Kidney (tissue), 22 donors: Measurements from ENCODE around the gene PCDHGB1. TPM values are rescaled to one million over a fixed set of nuclear protein-coding genes. Genes with fewer than 3 reads are reported as not detected.

Source experiments
- DNase-seq, 5 donors: peaks; one replicate each; pipeline ENCODE4 v3.0.0-alpha.2; 2013 to 2020
- FAIRE-seq: peaks from 2 replicates; lab custom pipeline; 2012; peaks lifted over from hg19 to GRCh38; lab: Jason Lieb, UNC
- H3K27ac ChIP-seq, 2 donors: one replicate each; pipeline ENCODE4 v1.7.0; 2013; ENCODE audit warnings: low read depth in 2 of 2, low read length in 2 of 2, inconsistent platforms in 1 of 2
- H3K27me3 ChIP-seq: one replicate; pipeline ENCODE4 v1.7.1; 2013; ENCODE audit warnings: low read length, inconsistent platforms; ENCODE audit not compliant: control insufficient read depth, insufficient read depth
- H3K36me3 ChIP-seq, 3 donors: one replicate each; pipeline versions ENCODE4 v1.7.0 to v1.7.1; 2013; ENCODE audit warnings: low read length in 3 of 3, control low read depth in 1 of 3, inconsistent platforms in 1 of 3; ENCODE audit not compliant: insufficient read depth in 3 of 3, control insufficient read depth in 2 of 3
- H3K4me1 ChIP-seq, 3 donors: one replicate each; pipeline versions ENCODE4 v1.7.0 to v1.7.1; 2013; ENCODE audit warnings: low read length in 3 of 3, inconsistent platforms in 1 of 3, low read depth in 1 of 3; ENCODE audit not compliant: control insufficient read depth in 2 of 3, insufficient read depth in 2 of 3
- H3K4me3 ChIP-seq, 3 donors: one replicate each; pipeline versions ENCODE4 v1.7.0 to v1.8.1; 2013; ENCODE audit warnings: low read length in 3 of 3, control low read depth in 1 of 3, inconsistent platforms in 1 of 3
- H3K9ac ChIP-seq, 3 donors: one replicate each; pipeline versions ENCODE4 v1.7.0 to v1.7.1; 2013; ENCODE audit warnings: low read length in 3 of 3, control low read depth in 1 of 3, inconsistent platforms in 1 of 3
- H3K9me3 ChIP-seq, 3 donors: one replicate each; pipeline versions ENCODE4 v1.7.0 to v1.7.1; 2013; ENCODE audit warnings: low read length in 3 of 3, control low read depth in 1 of 3, inconsistent platforms in 1 of 3; ENCODE audit not compliant: control insufficient read depth in 2 of 3, insufficient read depth in 1 of 3
- CTCF ChIP-seq: IDR thresholded peaks from 3 replicates; pipeline ENCODE4 v1.5.1; 2012; ENCODE audit warnings: mild to moderate bottlenecking, moderate library complexity, borderline replicate concordance; ENCODE audit not compliant: insufficient read depth; ENCODE audit errors: extremely low read depth
- intact Hi-C: fragments of 100-400 bp; cut with DNase I; formaldehyde crosslinking; loops from one replicate; pipeline ENCODE4 v1.11.1; 2022
- long read RNA-seq, 10 donors: library from polyadenylated mRNA in 1 of 10; unstranded in 1 of 10; transcript quantifications; one replicate each; pipeline ENCODE4 v2.0.0 and lab custom pipeline, GENCODE V29; 2021 to 2026
- polyA plus RNA-seq: library from polyadenylated mRNA; stranded (reverse); fragments of 350-450 nt; fragmentation: Illumina TruSeq; extraction: RNeasy Lipid Tissue Mini Kit (QIAGEN cat#74804); gene quantifications from one replicate; pipeline ENCODE4 v1.2.3, GENCODE V29; 2014; ENCODE audit warnings: low read depth, low replicate concordance; ENCODE audit not compliant: insufficient read depth
- total RNA-seq: library from RNA; stranded (reverse); fragmentation: NEBNext Ultra II Directional; extraction: Animal tissue kit (Norgen Biotek cat#: 25700); gene quantifications from one replicate; pipeline ENCODE4 v1.2.1, GENCODE V29; 2021
- donor health status: control.
- donor health status: control.
- donor health status: control.
- donor health status: control.
- donor health status: control.
- donor health status: DM: yes; HTN: yes; CAD: no.
- donor health status: Normal renal cell carcinoma (clear cell type).

PCDHGB1 gene
- total RNA-seq: 2.9 TPM
- polyA plus RNA-seq: 0.37 TPM
- long read RNA-seq, donor 1, partial matches to known transcripts: 0 of 1 reads
- long read RNA-seq, donor 1, other reads (novel, unspliced or antisense): 0 of 1 reads
- long read RNA-seq, donor 2, partial matches to known transcripts: 0 of 1 reads
- long read RNA-seq, donor 2, other reads (novel, unspliced or antisense): 0 of 1 reads
- long read RNA-seq, donor 3, partial matches to known transcripts: 0 of 1 reads
- long read RNA-seq, donor 3, other reads (novel, unspliced or antisense): 0 of 1 reads
- long read RNA-seq, donor 4: 0 reads
- long read RNA-seq, donor 5: 0 reads
- long read RNA-seq, donor 6, full-length matches to known transcripts: 2 of 2 reads
- long read RNA-seq, donor 6, partial matches to known transcripts: 0 of 2 reads
- long read RNA-seq, donor 6, other reads (novel, unspliced or antisense): 0 of 2 reads
- long read RNA-seq, donor 7: 0 reads
- long read RNA-seq, donor 8, full-length matches to known transcripts: 1 of 1 reads
- long read RNA-seq, donor 8, partial matches to known transcripts: 0 of 1 reads
- long read RNA-seq, donor 8, other reads (novel, unspliced or antisense): 0 of 1 reads
- long read RNA-seq, donor 9: 0 reads
- long read RNA-seq, donor 10, full-length matches to known transcripts: 2 of 2 reads
- long read RNA-seq, donor 10, partial matches to known transcripts: 0 of 2 reads
- long read RNA-seq, donor 10, other reads (novel, unspliced or antisense): 0 of 2 reads

DNA sequence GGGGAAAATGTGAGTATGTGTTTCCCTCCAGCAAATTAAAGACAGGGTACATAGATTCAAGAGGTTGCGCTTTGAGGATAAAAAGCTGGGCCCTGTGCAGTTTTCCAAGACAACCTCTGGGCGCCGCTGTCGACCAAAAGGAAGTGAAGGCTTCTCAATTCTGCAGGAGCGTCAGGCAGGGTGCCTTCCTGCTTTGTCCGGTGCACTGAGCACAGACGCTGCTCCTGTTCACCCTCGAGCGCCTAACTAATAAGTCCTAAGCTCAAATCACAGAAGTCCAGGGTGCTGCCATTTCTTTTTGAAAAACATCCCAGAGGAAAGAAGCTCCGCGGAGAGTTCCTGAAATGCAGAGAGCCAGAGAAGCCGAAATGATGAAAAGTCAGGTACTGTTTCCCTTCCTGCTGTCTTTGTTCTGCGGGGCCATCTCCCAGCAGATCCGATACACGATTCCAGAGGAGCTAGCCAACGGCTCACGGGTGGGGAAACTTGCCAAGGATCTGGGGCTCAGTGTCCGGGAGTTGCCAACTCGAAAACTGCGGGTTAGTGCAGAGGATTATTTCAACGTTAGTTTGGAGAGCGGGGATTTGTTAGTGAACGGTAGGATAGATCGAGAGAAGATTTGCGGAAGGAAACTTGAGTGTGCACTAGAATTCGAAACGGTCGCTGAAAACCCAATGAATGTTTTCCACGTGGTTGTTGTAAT is at the start of gene PCDHGB1:
Gene PCDHGB1, plus strand, starts transcription at position 183 of the 703 bp plus-strand sequence. Its CDS starts 162 bp downstream, at position 345.
- H3K36me3 ChIP-seq: no peaks in the 10 kb centered on the region
- no peak within 1 kb of the TSS for H3K27ac ChIP-seq
- TF ChIP-seq CTCF: peak; percentile 27
- intact Hi-C loops: no loop called here
- peaks cover 0 to 40% (median 15%) of the 10 kb centered on the region in 3 donors for H3K9me3 ChIP-seq
- peak within 1 kb of the TSS in 2 of 3 donors; percentile 10 to 21 for H3K4me3 ChIP-seq
- DNase-seq (peak in 1 of 5 donors; percentile 45), FAIRE-seq (no peak)
- no peak within 1 kb of the TSS for H3K9ac ChIP-seq
- no peaks in the 10 kb centered on the region for H3K4me1 ChIP-seq
- H3K27me3 ChIP-seq: no peaks in the 10 kb centered on the region

- Histone ChIP-seq H3K4me3 (no peak within 1 kb of the TSS), H3K36me3 (no peaks in the 10 kb centered on the region), H3K9ac (no peak within 1 kb of the TSS), H3K27ac (no peak within 1 kb of the TSS), H3K4me1 (no peaks in the 10 kb centered on the region), H3K27me3 (no peaks in the 10 kb centered on the region), H3K9me3 (peaks cover 0 to 75% (median 1%) of the 10 kb centered on the region in 3 donors)
- intact Hi-C loops: no loop called here
- no peak for TF ChIP-seq CTCF
- FAIRE-seq: no peak
- DNase-seq: no peak
These were observed 46.1 kb upstream of the PCDHGB1 start, which contains the start of gene SLC25A2 for GRCh38 chr5:141303756-141304155. SLC25A2 (minus strand) TSS chr5:141304049; CDS start chr5:141303865, 184 bp downstream.

DNA sequence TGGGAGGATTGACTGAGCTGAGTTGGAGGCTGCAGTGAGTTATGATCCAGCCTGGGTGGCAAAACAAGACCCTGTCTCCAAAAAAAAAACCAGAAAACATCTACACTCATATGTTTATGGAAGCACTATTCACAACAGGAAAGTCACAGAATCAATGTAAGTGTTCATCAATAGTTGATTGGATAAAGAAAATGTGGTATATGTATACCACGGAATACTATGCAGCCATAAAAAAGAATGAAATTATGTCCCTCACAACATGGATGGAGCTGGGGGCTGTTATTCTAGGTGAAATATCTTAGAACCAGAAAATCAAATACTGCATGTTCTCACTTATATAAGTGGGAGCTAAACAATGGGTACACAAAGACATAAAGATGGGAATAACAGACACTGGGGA is 43.3 kb upstream of the PCDHGB1 start:
- H3K27me3 ChIP-seq: no peaks in the 10 kb centered on the region
- no peak for DNase-seq
- H3K9ac ChIP-seq: no peak overlapping the region
- no peak for TF ChIP-seq CTCF
- H3K27ac ChIP-seq: no peak overlapping the region
- no peaks in the 10 kb centered on the region for H3K4me1 ChIP-seq
- no peak for FAIRE-seq
- H3K9me3 ChIP-seq: peaks cover 0 to 65% (median 3%) of the 10 kb centered on the region in 3 donors
- H3K4me3 ChIP-seq: no peak overlapping the region
- H3K36me3 ChIP-seq: no peaks in the 10 kb centered on the region
- intact Hi-C loops: no loop called here
